Putamen (tissue), 1 donor: ENCODE results near the gene SEMA6A.

Experiments used
- DNase-seq: peaks from one replicate; pipeline ENCODE4 v3.0.0-alpha.2; 2016; ENCODE audit warnings: low spot score

Gene SEMA6A

DNA sequence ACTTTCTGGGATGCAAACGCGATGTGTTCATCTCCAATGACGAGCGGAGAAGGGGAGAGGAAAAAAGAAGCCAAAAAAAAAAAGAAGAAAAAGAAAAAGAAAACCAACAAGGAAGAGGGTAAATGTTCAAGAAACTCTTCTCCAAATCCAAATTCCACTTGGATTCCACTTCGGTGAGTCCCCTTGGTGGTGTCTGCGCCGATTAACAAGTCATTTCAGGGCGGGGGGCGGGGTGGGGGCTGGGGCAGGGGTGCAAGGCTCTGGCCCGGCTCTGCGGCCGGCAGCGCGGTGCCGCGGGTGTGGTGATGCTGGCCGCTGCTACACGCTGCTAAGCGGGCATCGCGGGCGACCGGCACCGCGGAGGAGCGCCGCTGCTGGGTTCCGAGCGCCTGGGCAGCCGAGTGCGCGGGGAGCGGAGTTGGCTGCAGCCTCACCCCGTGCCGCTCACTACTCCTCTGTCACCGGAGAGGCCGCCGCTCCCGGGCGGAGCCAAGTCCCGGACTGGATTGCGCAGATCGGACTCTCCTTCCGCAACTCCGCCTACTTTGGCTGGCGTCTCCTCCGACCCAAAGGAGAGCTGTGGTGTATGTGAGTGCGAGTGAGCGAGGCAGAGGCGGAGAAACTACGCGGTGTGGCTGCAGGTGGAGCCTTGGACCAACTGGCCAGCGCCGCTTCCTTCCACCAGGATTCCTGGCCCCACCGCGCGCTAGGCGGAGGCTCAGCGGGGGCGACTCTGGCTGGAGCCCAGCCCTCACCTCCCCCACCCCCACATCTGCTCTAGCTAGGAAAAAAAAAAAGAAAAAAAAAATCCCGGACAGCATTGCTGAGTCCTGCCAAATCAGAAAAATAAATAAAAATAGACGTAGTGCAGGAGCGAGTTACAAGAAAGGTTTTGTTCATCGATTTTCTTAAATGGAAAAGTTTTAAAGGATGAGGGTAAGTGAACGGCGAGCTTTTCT, at the start of gene SEMA6A:
Gene SEMA6A (minus strand): TSS at position 457 of the 959 bp plus-strand sequence. CDS start 69,879 bp downstream, outside the sequence.
- peak; percentile 90 for DNase-seq

GRCh38 chr5:116622375-116623050, 47.9 kb upstream of the SEMA6A start:
- peak; percentile 47 for DNase-seq

GRCh38 chr5:116621599-116621998, 47.0 kb upstream of the SEMA6A start:
- DNase-seq = no peak

DNA sequence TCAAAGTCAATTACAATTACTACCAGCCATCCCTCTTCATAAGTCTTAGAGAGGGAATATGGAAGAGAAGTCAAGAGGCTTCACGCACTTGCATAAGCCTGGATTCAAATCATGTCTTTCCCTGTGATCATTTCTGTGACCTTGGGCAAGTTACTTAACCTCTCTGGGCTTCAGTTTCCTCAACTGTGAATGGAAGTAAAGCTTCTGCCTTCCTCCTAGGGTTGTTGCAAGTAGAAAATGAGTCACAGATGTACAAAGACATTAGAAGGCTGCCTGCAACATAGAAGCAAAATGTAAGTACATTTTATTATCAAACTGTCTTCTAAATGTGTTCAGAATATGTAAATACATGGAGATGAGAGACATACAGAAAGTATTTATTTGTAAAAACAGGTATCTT, 42.3 kb upstream of the SEMA6A start:
- no peak for DNase-seq

GRCh38 chr5:116614603-116614920, 39.9 kb upstream of the SEMA6A start:
- DNase-seq = no peak

- DNase-seq = no peak
Observed at GRCh38 chr5:116613445-116613844, 38.8 kb upstream of the SEMA6A start.

DNA sequence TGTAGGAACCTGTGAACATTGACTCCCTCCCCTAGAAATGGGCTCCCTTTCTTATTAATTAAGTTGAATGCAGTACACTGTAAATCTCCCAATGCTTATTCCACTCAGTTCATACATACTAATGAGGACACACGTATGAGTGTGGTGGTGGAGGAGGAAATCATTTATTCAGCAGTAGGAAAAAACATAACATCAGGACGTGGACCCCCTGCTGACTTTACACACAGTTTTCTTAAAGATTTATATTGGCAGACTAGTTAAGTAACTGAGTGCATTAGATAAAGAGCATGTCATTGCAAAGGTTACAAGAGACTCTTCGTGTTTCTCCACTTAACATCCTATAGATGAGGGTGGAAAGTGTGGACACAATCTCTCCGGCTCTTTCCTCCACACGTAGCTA, 37.8 kb upstream of the SEMA6A start:
- no peak for DNase-seq

DNA sequence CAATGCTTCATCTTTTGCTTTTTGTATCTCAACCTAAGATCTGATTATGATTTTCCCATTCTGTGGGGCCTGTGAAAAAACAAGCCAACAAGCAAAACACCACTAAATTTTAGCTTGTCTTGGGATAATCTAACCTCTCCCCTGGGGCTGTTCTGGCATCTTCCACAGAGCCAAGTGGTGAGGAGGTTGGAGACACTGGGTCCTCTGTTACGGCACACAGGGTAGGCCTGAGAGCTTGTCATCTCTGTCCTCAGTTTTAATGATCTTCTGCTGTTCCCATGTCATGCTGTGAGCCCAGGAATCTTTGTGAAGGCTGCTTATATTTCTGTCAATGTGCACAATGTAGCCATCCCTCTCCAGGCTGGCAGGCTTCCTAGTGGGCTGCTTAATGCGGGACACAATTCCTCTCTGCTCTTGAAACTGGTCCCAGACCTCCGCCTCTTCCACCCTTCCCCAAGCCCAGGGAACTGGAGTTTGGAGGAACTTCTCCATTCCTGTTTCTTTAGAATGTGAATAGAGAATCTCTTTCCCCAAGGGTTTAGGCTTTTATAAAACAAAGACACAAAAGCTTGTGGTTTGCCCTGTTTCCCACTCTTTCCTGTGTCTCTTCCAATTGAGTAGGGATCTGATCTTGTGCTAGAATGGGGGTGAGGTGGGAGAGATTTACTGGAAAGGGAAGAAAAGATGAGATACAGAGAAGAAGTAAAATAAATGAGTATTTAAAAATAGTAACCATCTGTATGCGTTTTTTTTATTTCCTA, 30.9 kb upstream of the SEMA6A start:
- DNase-seq = peak; percentile 22

- no peak for DNase-seq
Observed at GRCh38 chr5:116604805-116605204, 30.2 kb upstream of the SEMA6A start.

DNA sequence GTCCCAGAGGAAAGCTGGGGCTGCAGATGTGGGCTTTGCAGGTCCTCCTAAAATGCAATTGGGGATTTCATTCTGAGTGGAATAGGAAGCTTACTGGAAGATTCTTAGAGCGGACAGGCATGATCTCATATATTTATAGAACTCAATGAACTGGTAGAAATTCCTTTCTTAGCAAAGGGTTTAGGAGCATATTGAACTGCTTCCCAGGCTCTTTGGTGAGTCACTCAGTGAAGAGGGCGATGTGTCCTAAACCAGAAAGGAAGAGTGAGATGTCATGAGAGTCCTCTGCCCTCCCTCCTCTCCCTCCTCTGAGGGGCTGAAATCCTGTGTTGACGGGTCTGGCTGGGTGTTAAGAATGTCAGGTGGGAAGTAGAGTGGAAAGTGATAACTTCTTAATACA, 26.3 kb upstream of the SEMA6A start:
- no peak for DNase-seq

DNA sequence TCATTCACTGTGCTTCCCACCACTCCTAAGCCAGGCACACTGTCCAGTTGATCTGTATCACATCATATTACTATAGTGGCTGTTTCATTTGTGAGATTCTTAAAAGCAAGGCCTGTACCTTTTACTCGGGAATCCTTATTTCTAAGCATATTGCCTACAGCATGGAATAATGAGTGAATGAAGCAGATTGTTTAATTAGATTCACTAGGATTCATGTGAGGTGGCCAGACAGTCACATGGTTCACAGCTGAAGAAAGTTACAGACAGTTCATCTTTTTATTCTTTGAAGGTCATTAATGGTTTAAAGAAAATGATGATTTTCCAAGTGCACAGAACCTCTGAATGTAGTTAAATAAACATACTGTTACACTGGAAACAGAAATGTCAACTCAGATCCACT, 24.3 kb upstream of the SEMA6A start:
- no peak for DNase-seq

GRCh38 chr5:116595498-116595897, 20.9 kb upstream of the SEMA6A start:
- DNase-seq = no peak

- DNase-seq = no peak
Observed at GRCh38 chr5:116593340-116593739, 18.7 kb upstream of the SEMA6A start.

GRCh38 chr5:116585227-116585626, 10.6 kb upstream of the SEMA6A start:
- no peak for DNase-seq

DNA sequence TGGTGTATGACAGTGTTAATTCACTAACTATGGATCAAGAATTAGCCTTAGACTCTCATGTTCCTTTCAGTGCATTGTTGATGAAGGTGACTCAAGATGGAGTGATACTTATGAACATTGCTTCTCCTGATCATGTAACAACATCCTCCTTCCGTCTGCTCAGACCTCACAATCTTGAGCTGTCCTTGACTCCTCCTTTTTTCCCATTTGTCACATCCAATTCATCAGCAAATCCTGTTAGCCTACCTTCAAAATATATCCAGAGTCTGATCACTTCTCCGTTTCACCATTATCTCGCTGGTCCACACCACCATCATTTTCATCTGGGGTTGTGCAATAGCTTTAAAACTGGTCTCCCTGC, 9.2 kb upstream of the SEMA6A start:
- no peak for DNase-seq

DNA sequence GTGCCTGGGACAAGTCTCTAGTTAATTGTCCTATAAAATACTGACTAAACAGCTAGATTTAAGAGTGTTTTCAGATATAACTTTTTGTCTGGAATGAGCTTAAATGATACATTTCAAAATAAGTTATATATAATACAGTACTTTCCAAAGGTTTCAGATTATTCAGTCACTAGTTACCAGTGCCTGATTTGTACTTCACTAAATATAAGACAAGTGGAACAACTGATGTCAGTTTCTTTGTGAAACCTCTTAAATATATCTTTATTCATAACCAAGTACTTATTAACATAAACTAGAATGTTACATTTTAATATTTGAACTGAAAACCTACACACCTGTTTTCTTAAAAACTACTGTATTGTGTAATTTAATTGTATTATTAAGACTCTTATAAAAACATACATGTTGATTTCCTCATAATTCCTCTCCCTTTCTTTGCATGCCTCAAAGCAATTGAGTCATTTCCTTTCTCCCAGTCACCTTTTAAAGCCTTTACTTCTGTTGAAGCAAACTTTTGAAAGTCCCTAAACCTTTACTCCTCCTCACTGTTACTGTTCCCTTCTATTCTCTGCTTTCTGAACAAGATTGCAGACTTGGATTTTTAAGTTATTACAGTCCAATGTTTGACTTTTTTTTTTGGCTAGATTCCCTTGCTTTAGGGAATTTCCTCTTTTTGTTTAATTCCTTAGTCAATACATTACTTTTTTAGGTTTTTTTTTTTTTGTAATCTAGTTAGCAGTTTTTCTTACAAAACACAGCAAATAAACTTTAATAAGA, 8.7 kb upstream of the SEMA6A start:
- no peak for DNase-seq

DNA sequence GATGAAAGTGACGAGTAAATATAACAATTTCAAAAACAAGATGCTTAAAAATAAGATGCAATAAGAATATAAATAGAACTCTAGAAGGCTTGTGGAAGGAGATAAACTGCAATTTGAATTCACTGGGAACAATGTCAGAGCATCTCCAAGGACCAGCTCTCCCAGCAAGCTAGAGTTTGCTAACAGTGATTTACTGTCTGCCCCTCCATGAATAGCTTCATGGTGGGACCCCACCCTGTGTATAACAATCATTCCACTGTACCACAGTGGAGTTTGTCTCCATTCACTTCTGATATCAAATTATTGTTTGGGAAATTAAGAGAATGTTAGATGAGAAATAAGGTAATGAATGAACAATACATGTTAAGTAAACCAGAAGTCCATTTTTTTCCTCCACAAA, 7.3 kb upstream of the SEMA6A start:
- DNase-seq = no peak

- DNase-seq = no peak
Observed at GRCh38 chr5:116579144-116579543, 4.5 kb upstream of the SEMA6A start.

DNA sequence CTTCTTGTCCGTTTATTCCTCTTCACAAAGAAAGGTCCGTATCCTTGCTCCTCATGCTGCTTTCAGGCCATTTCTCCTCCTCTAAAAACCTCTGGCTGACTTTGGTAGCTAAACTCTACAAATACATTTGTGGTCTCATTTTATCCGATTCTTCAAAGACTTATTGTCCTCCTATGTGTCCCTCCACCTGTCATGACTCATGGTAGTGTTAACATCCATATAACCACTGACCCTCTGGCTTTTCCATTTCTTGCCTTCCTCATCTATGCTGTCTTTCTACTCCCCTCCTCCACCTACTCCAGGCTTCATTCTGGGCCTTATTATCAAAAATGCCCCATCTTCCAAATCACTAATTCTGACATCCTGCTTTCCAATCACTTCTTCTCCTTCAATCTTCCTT, 4.1 kb upstream of the SEMA6A start:
- DNase-seq = no peak

DNA sequence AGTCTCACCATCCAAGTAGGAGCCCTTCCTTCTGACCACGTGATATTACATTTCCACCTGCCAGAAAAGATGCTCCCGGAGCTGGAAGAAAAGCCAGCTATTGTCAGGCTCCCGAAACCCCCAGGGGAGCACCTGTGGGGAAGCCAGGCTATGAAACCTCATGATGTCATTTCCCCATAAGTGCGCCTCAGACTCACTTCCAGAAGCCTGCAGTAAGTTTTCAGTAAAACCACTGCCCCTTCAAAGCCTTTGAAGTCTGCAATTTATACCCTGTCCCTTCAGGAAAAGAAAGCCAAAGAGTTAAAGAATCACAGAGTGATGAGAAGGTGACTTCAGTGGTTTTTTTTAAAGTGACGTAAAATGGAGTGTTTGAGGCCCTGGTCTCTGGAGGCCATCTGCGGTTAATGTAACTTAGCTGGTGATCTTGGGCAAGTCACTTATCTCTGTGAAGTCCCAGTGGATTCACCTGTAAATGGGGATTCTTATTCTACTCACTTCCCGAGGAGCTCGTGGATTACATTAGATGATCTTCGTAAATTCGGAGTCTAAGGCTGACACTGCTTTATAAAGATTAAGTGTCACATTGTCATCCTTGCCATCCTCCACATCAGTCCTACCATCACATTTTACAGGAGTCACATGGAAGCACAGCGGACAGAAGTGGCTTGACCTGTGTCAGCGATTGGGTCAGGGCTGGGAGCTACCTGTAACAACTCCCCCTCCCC, 2.6 kb upstream of the SEMA6A start:
- DNase-seq = no peak

- DNase-seq = peak; percentile 72
Observed at GRCh38 chr5:116576053-116576713, 1.6 kb upstream of the SEMA6A start.
